ENCODE measurements around the gene TBC1D22A.
"Not testable (repeated sequence)": the region's sequence is repeated elsewhere in the genome, so short reads cannot be mapped to it uniquely, and the experiment has no call there.

TBC1D22A gene

GRCh38 chr22:46774980-46775849, 12.8 kb downstream of the TBC1D22A start:
- DNase-seq, result no peak

GRCh38 chr22:46775850-46776826, 13.7 kb downstream of the TBC1D22A start:
- no peak for DNase-seq

GRCh38 chr22:46776876-46777608, 14.6 kb downstream of the TBC1D22A start:
- DNase-seq, result no peak

GRCh38 chr22:46777609-46777970, 15.1 kb downstream of the TBC1D22A start:
- no peak for DNase-seq

GRCh38 chr22:46779023-46779422, 16.6 kb downstream of the TBC1D22A start:
- no peak for DNase-seq

GRCh38 chr22:46779651-46780050, 17.2 kb downstream of the TBC1D22A start:
- DNase-seq, result no peak

GRCh38 chr22:46780453-46780852, 18.0 kb downstream of the TBC1D22A start:
- DNase-seq, result no peak

- DNase-seq, result no peak
These were observed 18.8 kb downstream of the TBC1D22A start for GRCh38 chr22:46781291-46781690.

GRCh38 chr22:46782200-46782599, 19.8 kb downstream of the TBC1D22A start:
- DNase-seq, result not testable (repeated sequence)

- DNase-seq, result no peak
These were observed 21.3 kb downstream of the TBC1D22A start for GRCh38 chr22:46783721-46784120.

GRCh38 chr22:46788441-46789172, 26.2 kb downstream of the TBC1D22A start:
- DNase-seq, result no peak

- no peak for DNase-seq
These were observed 27.5 kb downstream of the TBC1D22A start for GRCh38 chr22:46789992-46790391.

GRCh38 chr22:46791201-46791731, 28.8 kb downstream of the TBC1D22A start:
- peak; percentile 75 for DNase-seq

- DNase-seq, result no peak
These were observed 29.8 kb downstream of the TBC1D22A start for GRCh38 chr22:46792061-46792796.

GRCh38 chr22:46792841-46793261, 30.4 kb downstream of the TBC1D22A start:
- DNase-seq, result no peak

- DNase-seq, result no peak
These were observed 31.0 kb downstream of the TBC1D22A start for GRCh38 chr22:46793497-46793896.

GRCh38 chr22:46794067-46794466, 31.6 kb downstream of the TBC1D22A start:
- DNase-seq, result no peak

GRCh38 chr22:46794491-46794890, 32.0 kb downstream of the TBC1D22A start:
- DNase-seq, result no peak

GRCh38 chr22:46795140-46795539, 32.7 kb downstream of the TBC1D22A start:
- no peak for DNase-seq

GRCh38 chr22:46795845-46796565, 33.6 kb downstream of the TBC1D22A start:
- DNase-seq, result no peak
